GM21528 (cell line): ENCODE results near the gene HORMAD2.

Experiments
- ATAC-seq: cut with Tn5 transposase; IDR thresholded peaks from one replicate; pipeline ENCODE4 v1.9.1; 2021; ENCODE audit warnings: mild to moderate bottlenecking, moderate library complexity; ENCODE audit not compliant: unreplicated experiment, low FRiP score

The HORMAD2 gene

DNA sequence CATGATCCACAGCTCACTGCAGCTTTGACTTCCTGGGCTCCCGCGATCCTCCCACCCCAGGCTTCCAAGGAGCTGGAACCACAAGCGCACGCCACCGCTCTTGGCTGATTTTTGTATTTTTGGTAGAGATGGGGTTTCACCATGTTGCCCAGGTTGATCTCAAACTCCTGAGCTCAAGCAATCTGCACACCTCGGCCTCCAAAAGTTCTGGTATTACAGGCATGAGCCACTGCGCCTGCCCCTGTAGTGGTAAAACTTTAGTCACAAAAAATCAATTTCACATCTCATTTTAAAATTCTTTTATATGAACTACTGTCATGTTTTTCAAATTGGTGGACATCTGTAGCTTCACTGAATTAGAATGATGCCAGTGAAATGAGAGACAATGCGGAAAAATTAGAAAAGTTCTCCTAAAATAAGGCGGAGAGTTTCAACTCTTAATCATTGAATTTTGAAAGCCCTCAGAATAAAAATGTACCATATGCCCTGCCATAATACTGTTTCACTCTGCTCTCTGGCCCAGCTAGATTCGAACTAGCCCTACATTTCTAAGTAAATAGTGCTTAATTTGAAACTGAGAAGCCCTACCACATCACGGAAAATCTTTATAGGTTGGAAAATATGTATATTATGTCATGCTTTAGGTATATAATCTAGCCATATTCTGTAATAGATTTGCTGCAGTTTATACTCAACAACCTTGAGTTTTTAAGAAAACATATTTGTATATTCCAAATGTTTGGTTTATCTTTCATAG, 78.7 kb downstream of the HORMAD2 start:
- ATAC-seq: no peak

DNA sequence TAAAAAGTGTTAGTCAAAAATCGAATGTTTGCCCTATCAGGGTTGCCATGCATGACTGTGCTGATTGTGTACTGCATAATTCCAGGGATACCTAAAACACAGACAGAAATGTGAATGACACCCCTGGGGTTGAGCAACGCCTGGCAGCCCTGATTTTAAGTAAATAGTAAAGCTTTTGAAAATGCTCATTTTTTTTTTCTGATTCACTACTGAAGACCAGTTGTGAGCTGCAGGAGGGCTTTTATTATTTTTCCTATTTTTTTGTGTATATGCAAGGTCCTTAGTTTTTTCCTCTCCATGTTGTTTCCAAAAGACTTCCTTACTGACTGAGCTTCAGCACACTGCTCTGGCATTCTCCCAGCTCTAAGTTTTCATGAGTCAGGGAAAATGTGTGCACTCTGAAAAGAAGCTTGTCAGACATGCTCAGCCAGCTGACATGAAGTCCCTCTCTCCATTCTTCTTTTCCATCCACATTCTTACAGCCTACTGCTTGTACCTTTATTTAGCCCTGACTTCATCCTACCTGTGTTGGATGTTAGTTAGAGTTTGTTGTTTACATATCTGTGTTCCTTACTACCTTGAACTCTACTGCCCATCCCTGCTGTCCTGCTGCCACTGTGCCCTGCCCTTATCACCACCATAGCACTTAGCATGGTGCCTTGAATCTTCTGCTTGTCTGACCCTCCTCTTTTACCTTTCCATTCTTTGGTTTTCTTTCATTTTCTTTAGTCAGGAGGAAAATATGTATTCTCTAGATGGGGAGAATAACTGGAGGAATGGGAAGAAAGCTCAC, 79.5 kb downstream of the HORMAD2 start:
- no peak for ATAC-seq

DNA sequence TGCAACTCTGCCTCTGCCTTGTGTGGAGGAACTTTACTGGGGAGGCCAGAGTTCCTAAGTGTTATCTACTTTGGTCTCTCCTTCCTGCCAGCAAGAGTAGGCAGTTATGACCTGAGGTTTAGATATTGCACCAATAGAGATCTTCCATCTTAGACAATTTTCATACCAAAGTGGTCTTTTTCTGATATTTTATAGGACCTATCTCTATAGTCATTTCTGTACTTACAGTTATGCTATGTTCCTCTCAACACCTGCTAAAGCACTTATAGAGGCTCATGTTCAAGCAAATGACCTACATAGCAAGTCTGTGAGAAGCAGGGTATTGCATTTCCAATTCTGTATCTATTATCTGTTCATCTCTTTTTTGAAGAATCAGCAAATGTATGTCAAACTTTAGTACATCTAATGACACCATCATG, 80.8 kb downstream of the HORMAD2 start:
- no peak for ATAC-seq

DNA sequence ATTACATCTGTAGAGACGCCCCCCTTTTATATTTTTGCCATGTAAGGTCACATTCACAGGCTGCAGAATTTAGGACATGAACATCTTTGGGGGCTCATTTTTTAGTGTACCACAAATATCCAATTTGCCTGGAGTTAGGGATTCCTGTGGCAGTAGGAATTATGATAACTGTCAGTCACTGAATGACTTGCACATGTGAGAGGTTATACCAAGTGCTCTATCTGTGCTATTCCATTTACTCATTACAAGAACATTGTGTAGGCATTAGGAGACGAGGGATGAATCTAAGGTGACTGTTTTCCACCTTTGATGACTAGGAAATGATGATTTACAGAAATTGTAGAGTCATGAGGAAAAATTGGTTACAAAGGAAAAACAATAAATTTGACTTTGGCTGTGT, 87.0 kb downstream of the HORMAD2 start:
- ATAC-seq: no peak

DNA sequence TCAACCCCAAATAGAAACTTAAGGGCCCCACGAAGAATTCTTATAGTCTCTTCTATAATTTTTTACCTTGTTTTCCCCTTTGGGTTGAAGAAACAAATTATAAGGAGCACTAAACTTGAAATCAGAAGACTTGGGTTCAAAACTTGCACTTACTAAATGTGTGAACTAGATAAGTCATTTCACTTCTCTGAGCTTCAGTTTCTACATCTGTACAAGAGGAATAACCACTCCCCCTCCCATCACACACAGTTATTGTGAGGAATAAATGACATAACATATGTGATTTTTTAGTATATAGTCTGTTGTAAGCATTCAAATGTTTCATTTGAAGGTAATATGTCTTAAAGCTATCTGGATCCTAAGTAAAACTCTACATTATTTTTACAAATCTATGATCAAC, 87.5 kb downstream of the HORMAD2 start:
- no peak for ATAC-seq

DNA sequence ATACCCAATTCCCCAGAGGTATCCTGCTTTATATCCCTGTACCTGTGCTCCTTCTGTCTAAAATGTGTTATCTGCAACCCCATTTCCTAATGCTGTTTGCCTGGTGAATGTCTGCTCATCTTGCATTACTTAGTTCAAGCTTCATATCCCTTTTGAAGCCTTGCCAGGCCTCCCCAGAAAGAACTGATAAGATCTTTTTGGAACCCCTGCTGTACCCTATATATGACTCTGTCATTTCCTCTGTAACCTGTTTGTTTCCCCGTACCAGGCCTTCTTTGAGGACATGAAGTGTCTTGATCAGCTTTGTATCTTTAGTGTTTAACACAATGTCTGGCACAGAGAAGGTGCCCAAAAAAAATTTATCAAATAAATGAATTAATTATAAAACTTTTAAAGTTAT, 88.7 kb downstream of the HORMAD2 start:
- no peak for ATAC-seq

DNA sequence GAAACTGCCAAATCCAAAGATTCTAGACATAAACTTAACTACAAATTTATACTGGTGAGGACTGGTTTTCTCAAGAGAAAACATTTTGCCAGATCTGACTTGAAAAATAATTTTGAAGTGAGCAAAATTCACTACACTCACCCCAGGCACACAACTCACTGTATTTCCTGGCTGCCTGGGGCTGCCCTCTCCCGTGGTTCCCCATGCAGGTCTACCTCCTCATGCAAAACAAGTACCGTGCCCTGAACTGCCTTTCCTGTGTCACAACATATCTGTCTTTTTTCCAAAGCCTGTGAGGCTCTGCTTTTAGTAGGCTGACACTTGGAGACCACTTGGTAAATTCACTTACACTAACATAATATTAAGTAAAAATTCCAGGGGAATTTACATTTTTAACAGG, 89.9 kb downstream of the HORMAD2 start:
- no peak for ATAC-seq

DNA sequence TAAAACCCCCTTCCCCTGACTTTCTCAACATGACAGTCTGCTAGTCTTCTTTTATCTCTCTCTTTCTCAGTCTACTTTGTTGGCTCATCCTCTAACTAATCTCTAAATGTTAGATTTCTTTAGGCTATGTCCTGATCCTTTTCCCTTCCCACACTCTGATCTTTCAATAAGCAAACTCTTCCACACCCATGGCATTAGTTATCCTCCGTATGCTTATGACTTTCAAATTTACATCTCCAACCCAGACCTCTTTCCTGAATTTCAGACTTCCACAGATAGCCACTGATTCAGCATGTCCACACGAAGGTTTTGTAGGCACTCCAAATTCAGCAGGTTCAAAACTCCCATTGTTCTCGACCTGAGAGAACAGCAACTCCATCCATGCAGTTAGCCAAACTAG, 90.7 kb downstream of the HORMAD2 start:
- no peak for ATAC-seq

DNA sequence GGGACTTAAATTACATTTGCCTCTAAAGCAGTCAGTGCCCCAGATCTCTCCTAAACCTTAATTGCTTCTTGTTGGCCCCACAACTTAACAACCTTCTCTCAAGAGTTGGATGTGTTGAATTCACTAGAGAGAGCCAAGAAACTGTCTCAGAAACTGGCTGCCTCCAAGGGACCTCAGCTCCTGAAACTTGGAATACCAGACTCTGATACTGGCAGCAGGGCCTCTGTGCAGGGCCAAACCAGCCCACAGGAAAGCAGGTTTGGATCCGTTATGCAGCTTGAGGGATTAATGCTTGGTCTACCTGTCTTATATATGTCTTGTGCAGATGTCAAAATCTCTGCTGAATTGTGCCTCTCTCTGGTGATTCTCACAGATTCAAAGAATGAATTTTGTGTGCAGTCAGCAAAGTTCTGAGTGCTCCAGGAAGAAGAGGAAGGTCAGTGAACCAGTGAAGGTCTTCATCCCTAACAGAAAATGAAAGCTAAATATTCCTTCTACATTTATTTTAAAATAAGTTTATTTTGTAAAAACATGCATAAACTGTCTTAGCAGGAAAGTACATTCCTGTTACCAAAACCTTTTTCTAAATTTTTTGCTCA, 95.5 kb downstream of the HORMAD2 start:
- ATAC-seq: no peak

DNA sequence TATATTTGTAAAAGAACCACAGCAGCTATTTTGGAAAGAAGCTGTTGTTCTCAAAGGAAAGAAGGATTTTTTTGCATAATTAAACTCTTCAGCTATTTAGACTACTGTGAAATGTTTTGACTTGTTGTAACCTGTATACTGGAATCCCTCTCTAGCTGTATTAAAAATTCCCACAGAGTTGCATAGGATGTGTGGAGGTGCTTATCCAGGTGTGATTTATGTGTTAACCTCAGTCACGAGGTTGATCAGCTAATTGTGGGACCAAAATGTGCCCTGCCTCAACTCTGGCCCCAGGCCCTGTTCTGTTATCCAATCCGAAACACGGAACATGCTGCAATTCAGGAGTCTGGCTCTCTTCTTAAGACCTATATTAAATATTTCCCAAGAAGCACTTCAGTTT, 96.2 kb downstream of the HORMAD2 start:
- ATAC-seq: no peak

DNA sequence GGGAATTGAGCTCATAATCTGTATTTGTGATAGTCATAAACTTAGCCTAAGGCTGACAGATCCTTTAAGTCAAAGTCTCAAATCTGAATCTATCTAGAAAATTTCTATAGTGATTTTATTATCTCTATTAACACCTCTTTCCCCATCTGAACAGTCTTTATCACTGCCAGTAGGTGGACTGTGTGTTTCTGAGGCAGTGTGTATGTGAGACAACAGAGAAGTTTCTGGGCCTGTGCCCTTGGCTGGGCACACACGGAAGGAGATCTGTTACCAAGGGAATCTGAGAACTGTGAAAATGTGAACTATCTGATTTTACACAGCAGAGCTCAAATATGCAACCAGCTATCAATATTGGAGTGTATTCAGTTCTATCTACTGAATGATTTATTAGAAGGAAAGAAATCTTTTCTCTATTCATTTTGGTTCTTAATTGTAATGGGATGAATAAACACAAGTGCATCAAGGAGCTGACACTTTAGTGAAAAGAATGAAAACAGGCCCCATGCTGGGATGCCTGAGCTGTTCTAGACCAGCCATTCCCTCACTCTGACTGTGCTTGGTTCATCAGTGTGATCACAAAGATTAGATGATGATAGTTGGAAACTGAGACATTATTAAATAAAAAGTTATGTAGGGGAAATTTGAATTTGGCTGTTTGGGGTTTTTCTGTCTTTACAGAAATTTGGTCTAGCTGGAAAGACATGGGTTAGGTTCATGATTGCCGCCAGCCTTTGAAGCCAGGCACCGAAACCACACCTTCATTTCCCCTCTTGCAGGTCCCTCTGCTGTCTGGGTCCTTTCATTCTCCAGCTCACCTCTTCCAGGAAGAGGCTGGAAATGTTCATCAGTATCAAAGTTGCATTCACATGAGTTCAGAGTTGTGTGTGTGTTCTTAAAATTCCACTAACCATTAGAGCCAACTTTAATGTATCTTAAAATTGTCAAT, 98.2 kb downstream of the HORMAD2 start:
- ATAC-seq: no peak

DNA sequence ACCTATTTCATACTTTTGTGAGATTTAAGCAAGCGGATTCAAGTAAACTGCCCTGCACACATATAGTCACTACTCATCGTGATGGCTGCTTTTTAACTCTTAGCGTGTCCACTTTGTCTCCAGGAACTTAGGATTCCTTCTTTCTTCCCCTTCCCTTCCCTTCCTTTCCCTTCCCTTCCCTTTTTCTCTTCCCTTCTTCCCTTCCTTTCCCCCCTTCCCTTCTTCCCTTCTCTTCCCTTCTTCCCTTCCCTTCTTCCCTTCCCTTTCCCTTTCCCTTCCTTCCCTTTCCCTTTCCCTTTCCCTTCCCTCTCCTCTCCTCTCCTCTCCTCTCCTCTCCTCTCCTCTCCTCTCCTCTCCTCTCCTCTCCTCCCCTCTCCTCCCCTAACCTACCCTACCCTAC, 100.4 kb downstream of the HORMAD2 start:
- no peak for ATAC-seq

DNA sequence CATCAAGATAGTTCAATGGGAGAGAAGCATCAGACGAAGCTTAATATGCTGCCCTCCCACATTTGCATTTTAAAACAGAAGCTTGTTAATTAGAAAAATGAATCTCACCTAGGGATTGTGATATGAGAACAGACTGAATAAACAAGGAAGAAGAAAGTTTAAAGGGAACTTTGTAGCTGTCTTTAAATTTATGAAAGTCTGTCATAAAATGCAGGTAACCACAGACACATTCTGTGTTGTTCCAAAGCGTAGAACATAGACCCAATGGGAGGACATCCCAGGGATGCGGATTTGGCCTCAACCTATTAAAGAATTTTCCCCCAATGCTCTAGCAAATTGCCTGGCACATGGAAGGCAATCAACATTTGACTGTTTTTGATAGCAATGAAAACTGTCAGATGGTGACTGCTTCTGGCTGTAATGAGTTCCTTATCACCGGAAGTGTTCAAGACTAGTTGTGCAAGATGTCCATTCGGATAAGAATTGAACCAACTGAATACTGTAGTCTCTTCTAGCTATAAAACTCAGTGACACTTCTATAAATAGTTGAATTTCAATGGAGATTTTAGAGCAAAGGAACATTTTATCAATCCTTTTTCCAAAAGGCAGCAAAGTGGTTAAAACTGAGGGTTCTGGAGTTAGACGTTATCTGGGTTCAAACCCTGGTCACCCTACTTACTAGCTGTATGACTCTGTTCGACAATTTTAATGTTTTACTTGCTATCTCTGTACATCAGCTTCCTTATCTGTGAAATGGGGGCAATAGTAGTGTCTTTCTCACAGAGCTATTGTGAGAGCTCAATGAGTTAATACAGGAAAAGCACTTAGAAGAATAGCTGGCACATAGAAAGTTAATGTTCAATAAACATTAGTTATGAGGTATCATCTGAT, 101.4 kb downstream of the HORMAD2 start:
- ATAC-seq: no peak

DNA sequence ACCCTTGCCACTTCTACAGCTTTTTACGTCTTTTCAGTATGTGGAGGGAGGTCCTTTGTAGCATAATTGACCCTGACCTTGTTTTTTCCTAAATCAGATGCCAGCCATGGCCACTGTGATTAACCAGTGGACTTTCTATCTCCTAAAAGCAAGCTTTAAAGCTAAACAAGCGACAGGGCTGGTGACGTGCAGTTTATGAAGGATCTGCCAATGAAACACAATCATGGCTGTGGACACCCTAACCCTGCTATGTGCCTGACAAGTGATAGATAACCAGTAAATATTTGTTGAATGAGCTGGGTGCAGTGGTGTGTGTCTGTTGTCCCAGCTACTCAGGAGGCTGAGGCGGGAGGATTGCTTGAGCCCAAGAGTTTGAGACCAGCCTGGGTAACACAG, 102.1 kb downstream of the HORMAD2 start:
- ATAC-seq: no peak

DNA sequence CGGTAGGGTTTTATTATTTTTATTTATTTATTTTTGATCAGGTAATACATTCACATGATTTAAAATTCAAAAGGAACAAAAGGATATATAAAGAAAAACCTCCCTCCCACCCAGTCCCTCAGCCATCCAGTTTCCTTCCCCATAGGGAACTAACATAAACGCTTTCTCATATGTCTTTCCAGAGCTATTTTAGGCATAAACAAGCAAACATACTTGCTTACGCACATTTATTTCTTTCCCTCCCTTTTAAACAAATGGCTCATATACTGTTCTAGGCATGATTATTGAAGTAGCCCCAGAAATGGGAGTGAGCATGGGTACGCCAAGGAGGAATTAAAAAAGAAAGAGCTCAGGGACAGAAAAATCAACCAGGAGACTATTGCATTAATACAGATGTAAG, 102.6 kb downstream of the HORMAD2 start:
- ATAC-seq: no peak

DNA sequence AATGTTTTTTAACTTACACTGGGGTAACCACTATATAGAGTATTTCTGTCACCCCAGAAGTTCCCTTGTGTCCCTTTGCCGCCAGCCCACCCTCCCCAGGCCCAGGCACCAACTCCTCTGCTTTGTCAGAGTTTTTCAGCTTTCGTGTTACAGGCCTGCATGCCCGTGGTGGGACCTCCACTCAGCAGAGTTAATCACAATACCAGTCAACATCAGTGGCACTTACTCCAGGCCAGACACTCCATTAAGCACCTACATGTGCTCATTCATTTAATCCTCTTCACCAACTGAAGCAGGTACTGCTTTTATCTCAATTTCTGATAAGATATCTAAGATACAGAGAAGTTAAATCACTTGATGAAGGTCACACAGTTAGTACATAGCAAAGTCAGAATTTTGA, 103.0 kb downstream of the HORMAD2 start:
- ATAC-seq: no peak

DNA sequence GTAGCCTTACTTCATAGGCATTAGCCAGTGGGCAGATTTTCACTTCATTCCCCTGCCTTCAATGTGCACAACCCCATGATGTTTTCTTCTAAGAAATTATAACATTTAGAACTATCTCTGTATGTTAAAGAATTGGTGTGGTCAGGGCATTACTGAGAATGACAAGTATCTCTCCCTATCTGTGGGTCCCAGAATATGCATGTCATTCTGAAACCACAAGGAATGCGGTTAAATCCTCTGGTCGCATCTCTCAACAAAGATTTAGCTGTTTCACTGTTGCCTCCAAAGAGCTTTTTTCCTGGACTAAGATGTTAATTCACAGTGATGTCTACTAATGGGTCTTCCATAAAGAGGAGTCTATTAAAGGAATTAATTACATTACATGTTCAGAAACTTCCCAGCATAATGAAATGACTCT, 103.6 kb downstream of the HORMAD2 start:
- ATAC-seq: no peak

DNA sequence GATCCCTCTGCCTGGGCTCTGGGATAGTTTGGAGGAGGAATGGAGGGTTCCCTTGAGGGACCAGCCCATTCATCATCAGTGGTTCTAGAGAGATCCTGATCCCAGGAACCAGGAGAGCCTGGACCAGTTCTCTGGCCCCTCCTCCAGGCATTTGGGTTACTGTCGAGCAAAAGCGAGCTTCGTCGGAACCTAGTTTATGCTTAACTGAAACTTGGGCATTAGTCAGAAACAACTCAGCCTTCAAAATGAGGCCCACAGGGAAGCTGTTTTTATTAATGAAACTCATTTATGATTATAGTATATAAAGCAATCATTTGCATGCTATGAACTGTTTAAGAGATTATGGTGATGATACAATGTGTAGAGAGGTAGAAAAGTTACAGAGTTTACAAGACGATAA, 104.9 kb downstream of the HORMAD2 start:
- no peak for ATAC-seq

DNA sequence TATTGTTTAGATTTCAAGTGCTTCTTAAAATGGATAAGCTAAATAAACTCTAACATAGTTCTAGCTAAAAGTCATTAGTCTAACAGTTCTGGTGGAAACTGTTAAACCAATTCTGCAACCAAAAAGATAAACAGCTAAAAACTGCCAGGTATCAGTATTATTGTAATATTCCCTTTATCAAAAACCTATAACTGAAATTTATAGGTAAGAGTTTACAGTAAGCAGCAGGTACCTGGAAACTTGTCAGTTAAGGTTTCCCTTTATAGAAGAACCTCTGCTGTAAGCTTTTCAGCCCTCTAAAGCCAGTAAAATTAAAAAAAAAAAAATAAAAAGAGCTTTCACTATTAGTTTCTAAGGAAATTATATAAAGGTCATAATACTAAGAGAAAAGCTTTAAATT, 105.3 kb downstream of the HORMAD2 start:
- ATAC-seq: no peak

DNA sequence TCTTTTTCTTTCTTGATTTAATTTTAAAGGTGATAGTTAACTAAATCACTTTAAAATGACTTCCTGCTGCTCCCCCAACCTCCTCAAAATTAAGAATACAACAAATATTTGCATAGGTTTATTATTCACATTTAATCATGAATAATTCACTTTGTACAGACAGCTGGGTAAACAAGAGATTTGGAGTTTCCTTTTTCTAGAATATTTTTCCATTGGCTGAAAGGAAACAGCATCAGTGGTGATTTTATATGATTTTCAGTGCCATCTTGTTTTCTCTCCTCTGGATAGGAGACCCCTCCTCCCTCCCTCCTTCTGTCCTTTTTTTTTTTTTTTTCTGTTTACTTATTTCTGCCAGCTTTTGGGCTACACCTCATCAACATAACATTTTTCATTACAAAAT, 105.8 kb downstream of the HORMAD2 start:
- ATAC-seq: no peak
